NCI-H748 treated with DMSO at 0.1 percent for 48 hours (cell line): Measurements from ENCODE around the gene NOLC1.

ENCODE experiments used
- DNase-seq: peaks from one replicate; lab custom pipeline; 2025; lab: John Stamatoyannopoulos, UW

NOLC1 gene

DNA sequence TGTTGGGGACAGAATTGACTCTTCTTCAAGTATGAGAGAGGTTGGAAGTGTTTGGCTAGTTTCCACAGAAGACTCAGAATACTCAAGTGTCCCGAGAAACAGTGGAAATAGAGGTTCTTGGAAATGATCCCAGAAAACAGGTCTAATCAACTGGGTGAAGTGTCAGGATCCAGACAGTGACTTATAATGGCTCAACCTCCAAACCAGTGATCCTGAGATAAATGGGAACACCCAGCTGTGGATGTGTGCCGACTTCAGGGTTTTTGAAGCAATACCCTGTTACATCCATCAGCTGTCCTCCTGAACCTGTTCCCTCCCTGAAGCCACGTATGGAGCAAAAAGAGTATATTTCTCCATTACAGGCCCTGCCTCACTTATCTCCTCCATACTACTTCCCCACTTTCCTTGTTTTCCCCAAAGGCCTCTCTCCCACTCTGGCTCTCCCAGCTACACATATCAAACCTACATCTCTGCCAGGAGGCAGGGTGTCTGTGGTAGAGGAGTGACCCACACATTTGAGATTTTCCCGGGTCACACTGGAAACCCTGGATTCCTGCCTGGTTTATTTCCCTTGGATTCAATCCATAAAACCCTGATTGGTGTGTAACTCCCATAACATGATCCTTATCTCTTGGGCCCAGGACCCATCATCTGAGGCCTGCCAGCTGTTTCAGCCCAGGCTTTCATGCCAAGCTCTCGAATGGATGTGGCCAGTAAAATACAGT lies 56.3 kb downstream of the NOLC1 start:
- DNase-seq, result no peak

DNA sequence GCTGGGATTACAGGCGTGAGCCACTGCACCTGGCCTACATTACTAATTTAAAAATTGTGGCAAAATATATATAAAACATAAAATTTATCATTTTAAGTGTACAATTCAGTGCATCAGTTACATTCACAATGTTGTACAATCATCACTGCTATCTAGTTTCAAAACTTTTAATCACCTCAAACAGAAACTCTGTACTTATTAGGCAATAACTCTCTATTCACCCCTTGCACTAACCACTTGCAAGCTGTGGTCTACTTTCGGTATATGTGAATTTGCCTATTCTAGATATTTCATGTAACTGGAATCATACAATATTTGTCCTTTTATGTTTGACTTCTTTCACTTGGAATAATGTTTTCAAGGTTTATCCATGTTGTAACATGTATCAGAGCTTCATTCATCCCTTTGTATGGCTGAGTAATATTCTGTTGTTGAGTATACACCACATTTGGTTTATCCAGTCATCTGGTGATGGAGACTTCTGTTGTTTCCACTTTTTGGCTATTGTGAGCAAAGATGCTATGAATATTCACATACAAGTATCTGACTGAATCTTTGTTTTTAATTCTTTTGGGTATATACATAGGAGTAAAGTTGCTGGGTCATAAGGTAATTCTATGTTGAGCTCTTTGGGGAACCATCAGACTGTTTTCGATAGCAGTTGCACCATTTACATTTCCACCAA lies 59.6 kb downstream of the NOLC1 start:
- no peak for DNase-seq
